COLO668 (cell line): Measurements from ENCODE around the gene GGT1.
"Not testable (repeated sequence)": the region's sequence is repeated elsewhere in the genome, so short reads cannot be mapped to it uniquely, and the experiment has no call there.

Experiments
- DNase-seq: peaks from one replicate; lab custom pipeline; 2025; ENCODE audit not compliant: unreplicated experiment; lab: John Stamatoyannopoulos, UW

Gene GGT1

GRCh38 chr22:24602847-24603769 is at the start of gene GGT1:
GGT1 (plus strand) TSS chr22:24603193; CDS start chr22:24611082, 7,889 bp downstream.
- DNase-seq, result not testable (repeated sequence)

GRCh38 chr22:24553597-24554312 is 49.2 kb upstream of the GGT1 start:
- peak; percentile 33 for DNase-seq

GRCh38 chr22:24554313-24555164 is 48.5 kb upstream of the GGT1 start, which contains the start of gene GUCD1:
GUCD1 (minus strand) TSS chr22:24555138; CDS start chr22:24554991, 147 bp downstream.
- DNase-seq, result peak; percentile 23

GRCh38 chr22:24555165-24556039 is 47.6 kb upstream of the GGT1 start, which contains the start of gene SNRPD3:
SNRPD3 (plus strand) TSS chr22:24555999; CDS start chr22:24557675, 1,676 bp downstream.
- DNase-seq, result peak; percentile 99

- no peak for DNase-seq
Measured at GRCh38 chr22:24559471-24559870, 43.5 kb upstream of the GGT1 start.

- DNase-seq, result no peak
Measured at GRCh38 chr22:24563246-24563645, 39.7 kb upstream of the GGT1 start.

- no peak for DNase-seq
Measured at GRCh38 chr22:24564376-24565058, 38.5 kb upstream of the GGT1 start.

GRCh38 chr22:24565077-24565476 is 37.9 kb upstream of the GGT1 start:
- DNase-seq, result no peak

GRCh38 chr22:24566899-24567511 is 36.0 kb upstream of the GGT1 start:
- no peak for DNase-seq

- no peak for DNase-seq
Measured at GRCh38 chr22:24567668-24568067, 35.3 kb upstream of the GGT1 start.

- no peak for DNase-seq
Measured at GRCh38 chr22:24571266-24571665, 31.7 kb upstream of the GGT1 start.

GRCh38 chr22:24576778-24577177 is 26.2 kb upstream of the GGT1 start:
- no peak for DNase-seq

- no peak for DNase-seq
Measured at GRCh38 chr22:24578355-24579257, 24.4 kb upstream of the GGT1 start.

GRCh38 chr22:24579258-24579601 is 23.8 kb upstream of the GGT1 start:
- no peak for DNase-seq

GRCh38 chr22:24580276-24580675 is 22.7 kb upstream of the GGT1 start:
- no peak for DNase-seq

- DNase-seq, result no peak
Measured at GRCh38 chr22:24582056-24582814, 20.8 kb upstream of the GGT1 start.
